Measurements from ENCODE around the gene RMI1.

DNA sequence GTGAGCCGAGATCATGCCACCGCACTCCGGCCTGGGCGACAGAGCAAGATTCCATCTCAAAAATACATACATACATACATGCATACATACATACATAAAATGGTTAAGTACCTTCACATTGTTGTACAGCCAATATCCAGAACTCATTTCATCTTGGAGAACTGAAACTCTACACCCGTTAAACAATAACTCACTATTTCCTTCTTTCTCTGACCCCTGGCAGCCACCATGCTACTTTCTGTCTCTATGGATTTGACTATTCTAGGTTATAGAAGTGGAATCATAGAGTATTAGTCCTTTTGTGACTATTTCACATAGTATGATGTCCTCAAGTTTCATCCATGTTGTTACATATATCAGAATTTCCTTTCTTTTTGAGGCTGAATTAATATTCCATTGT, 49.7 kb upstream of the RMI1 start:
- TF ChIP-seq, protein P1, sequence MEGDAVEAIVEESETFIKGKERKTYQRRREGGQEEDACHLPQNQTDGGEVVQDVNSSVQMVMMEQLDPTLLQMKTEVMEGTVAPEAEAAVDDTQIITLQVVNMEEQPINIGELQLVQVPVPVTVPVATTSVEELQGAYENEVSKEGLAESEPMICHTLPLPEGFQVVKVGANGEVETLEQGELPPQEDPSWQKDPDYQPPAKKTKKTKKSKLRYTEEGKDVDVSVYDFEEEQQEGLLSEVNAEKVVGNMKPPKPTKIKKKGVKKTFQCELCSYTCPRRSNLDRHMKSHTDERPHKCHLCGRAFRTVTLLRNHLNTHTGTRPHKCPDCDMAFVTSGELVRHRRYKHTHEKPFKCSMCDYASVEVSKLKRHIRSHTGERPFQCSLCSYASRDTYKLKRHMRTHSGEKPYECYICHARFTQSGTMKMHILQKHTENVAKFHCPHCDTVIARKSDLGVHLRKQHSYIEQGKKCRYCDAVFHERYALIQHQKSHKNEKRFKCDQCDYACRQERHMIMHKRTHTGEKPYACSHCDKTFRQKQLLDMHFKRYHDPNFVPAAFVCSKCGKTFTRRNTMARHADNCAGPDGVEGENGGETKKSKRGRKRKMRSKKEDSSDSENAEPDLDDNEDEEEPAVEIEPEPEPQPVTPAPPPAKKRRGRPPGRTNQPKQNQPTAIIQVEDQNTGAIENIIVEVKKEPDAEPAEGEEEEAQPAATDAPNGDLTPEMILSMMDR (IDR thresholded peaks at IDR 0.05): no peak
- no peak for TF ChIP-seq POLR2A (IDR thresholded peaks at IDR 0.05)

Data from Peyer's patch (tissue), 4 donors.